Keratinocyte (primary cell): ENCODE data around the gene CDC42SE2. TPM values are rescaled to one million over a fixed set of nuclear protein-coding genes. Genes with fewer than 3 reads are reported as not detected.

ENCODE experiments used
- DNase-seq: peaks from one replicate; pipeline ENCODE4 v3.0.0-alpha.2; 2011; ENCODE audit warnings: low read depth, missing footprints, low spot score
- FAIRE-seq: peaks from 2 replicates; lab custom pipeline; 2011; peaks lifted over from hg19 to GRCh38; lab: Jason Lieb, UNC
- H2AFZ ChIP-seq: 2 replicates; pipeline ENCODE4 v1.6.0; 2012; ENCODE audit warnings: low read length, control low read depth, inconsistent platforms; ENCODE audit not compliant: control insufficient read depth
- H3K27ac ChIP-seq: 2 replicates; pipeline ENCODE4 v1.5.1; 2011; ENCODE audit warnings: low read length; ENCODE audit not compliant: control insufficient read depth, insufficient read depth
- H3K27me3 ChIP-seq: 3 replicates; pipeline ENCODE4 v1.6.0; 2011; ENCODE audit warnings: low read length; ENCODE audit not compliant: control insufficient read depth, insufficient read depth; ENCODE audit errors: extremely low read depth
- H3K36me3 ChIP-seq, 2 experiments: 2 replicates in 1 of 2; 3 replicates in 1 of 2; pipeline ENCODE4 v1.5.1; 2011; ENCODE audit warnings: low read length in 2 of 2, mild to moderate bottlenecking in 1 of 2; ENCODE audit not compliant: control insufficient read depth in 2 of 2, insufficient read depth in 2 of 2; ENCODE audit errors: extremely low read depth in 1 of 2
- H3K4me1 ChIP-seq: 3 replicates; pipeline ENCODE4 v1.5.1; 2011; ENCODE audit warnings: low read length; ENCODE audit not compliant: control insufficient read depth, insufficient read depth; ENCODE audit errors: extremely low read depth
- H3K4me2 ChIP-seq: 3 replicates; pipeline ENCODE4 v1.6.0; 2011; ENCODE audit warnings: low read depth, low read length; ENCODE audit not compliant: control insufficient read depth, insufficient read depth; ENCODE audit errors: extremely low read depth
- H3K4me3 ChIP-seq, 3 experiments: fragments of 200-600 bp in 1 of 3; sonication (generic) in 1 of 3; 2 replicates in 2 of 3; 3 replicates in 1 of 3; pipeline ENCODE4 v1.5.1; 2011 to 2016; ENCODE audit warnings: low read length in 3 of 3, mild to moderate bottlenecking in 3 of 3, control low read depth in 2 of 3, inconsistent platforms in 1 of 3, low read depth in 1 of 3, mixed read lengths in 1 of 3, mixed run types in 1 of 3, moderate library complexity in 1 of 3; ENCODE audit not compliant: control insufficient read depth in 2 of 3, insufficient read depth in 2 of 3; ENCODE audit errors: extremely low read depth in 1 of 3
- H3K79me2 ChIP-seq: 2 replicates; pipeline ENCODE4 v1.6.0; 2012; ENCODE audit warnings: low read length; ENCODE audit not compliant: control insufficient read depth, insufficient read depth
- H3K9ac ChIP-seq: 3 replicates; pipeline ENCODE4 v1.6.0; 2011; ENCODE audit warnings: low read length; ENCODE audit not compliant: control insufficient read depth, insufficient read depth; ENCODE audit errors: extremely low read depth
- H3K9me1 ChIP-seq: 3 replicates; pipeline ENCODE4 v1.6.0; 2011; ENCODE audit warnings: low read length; ENCODE audit not compliant: control insufficient read depth, insufficient read depth; ENCODE audit errors: extremely low read depth
- H3K9me3 ChIP-seq: 2 replicates; pipeline ENCODE4 v1.5.1; 2012; ENCODE audit warnings: low read depth, low read length; ENCODE audit not compliant: control insufficient read depth
- H4K20me1 ChIP-seq: 3 replicates; pipeline ENCODE4 v1.6.0; 2011; ENCODE audit warnings: low read length; ENCODE audit not compliant: control insufficient read depth, insufficient read depth; ENCODE audit errors: extremely low read depth
- CTCF ChIP-seq, 3 experiments: IDR thresholded peaks in 1 of 3; conservative IDR thresholded peaks in 1 of 3; optimal IDR thresholded peaks in 1 of 3; 2 replicates in 2 of 3; 3 replicates in 1 of 3; pipeline versions ENCODE3 to v1.5.1; 2011; ENCODE audit warnings: low read length in 3 of 3, mild to moderate bottlenecking in 3 of 3, moderate library complexity in 2 of 3, control low read depth in 1 of 3, inconsistent platforms in 1 of 3; ENCODE audit not compliant: insufficient read depth in 2 of 3; ENCODE audit errors: extremely low read depth in 1 of 3
- EZH2 ChIP-seq: IDR thresholded peaks from one replicate; pipeline ENCODE4 v1.6.1; 2012; ENCODE audit warnings: inconsistent platforms, mild to moderate bottlenecking, low read length, moderate library complexity
- dilution Hi-C: fragments of 300-500 bp; cut with MboI; formaldehyde crosslinking; loops from one replicate; pipeline ENCODE4 v1.7.0; 2020; ENCODE audit warnings: low sequenced_read_pairs; ENCODE audit not compliant: extremely low pct_ligation_motif_present
- polyA plus RNA-seq, 5 experiments: library from polyadenylated mRNA; depleted of rRNA in 3 of 5; stranded (reverse) in 3 of 5; stranded (forward) in 1 of 5; unstranded in 1 of 5; fragments of >200 nt; gene quantifications; 1 replicate in 1 of 5; 2 replicates in 3 of 5; 3 replicates in 1 of 5; pipeline versions ENCODE4 v1.2.1 to v1.2.3, GENCODE V29; 2011 to 2012; ENCODE audit warnings: missing spikeins in 2 of 5, low read depth in 1 of 5, low replicate concordance in 1 of 5

Gene CDC42SE2
- polyA plus RNA-seq, 1 donor (not counting 4 experiments of a cell fraction or from before 2014, with no cell fraction given) = 32.5 TPM

DNA sequence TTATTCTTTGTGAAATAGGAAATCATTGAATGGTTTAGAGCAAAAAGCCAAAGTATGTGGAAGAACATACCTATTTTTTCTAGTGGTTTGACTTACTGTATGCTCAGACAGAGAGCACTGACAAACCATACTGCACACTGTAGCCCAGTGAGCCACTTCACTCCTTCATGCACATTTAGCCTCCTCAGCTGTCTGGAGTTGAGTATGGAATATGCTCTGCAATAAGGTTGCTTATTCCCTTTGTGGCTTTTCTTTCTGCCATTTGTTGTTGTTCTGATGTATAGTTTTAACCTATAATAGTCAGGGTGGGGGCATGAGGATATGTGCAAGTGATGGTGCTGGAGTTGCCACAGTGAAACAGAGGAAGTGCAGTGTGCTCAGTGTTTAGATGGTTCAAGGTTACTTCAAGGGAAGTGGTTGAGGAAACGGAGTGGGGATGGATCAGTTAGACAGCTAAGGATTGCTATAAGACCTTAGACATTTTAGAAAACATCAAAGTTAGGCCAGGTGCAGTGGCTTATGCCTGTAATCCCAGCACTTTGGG lies 100.7 kb downstream of the CDC42SE2 start:
- no peaks in the 10 kb centered on the region for H4K20me1 ChIP-seq
- FAIRE-seq = no peak
- no peak overlapping the region for H3K4me3 ChIP-seq
- H3K27me3 ChIP-seq = no peaks in the 10 kb centered on the region
- peaks cover 0 to 4% of the 10 kb centered on the region in 2 experiments for H3K36me3 ChIP-seq
- no peak for DNase-seq
- no peak overlapping the region for H2AFZ ChIP-seq
- TF ChIP-seq EZH2 (no peak), CTCF (optimal IDR thresholded peaks at IDR 0.05 in 1 of 3, IDR thresholded peaks at IDR 0.05 in 1 of 3, conservative IDR thresholded peaks at IDR 0.05 in 1 of 3; ENCODE audit: extremely low read depth in 1 of 3, insufficient read depth in 2 of 3, low read length in 3 of 3) (no peak)
- H3K4me2 ChIP-seq = no peak overlapping the region
- H3K4me1 ChIP-seq = peaks cover 5% of the 10 kb centered on the region
- peaks cover 27% of the 10 kb centered on the region for H3K79me2 ChIP-seq
- H3K9me1 ChIP-seq = no peaks in the 10 kb centered on the region
- no peak overlapping the region for H3K27ac ChIP-seq
- no peaks in the 10 kb centered on the region for H3K9me3 ChIP-seq
- no peak overlapping the region for H3K9ac ChIP-seq
- dilution Hi-C loops = no loop called here

GRCh38 chr5:131366428-131366827 lies 102.6 kb downstream of the CDC42SE2 start:
- Histone ChIP-seq H3K4me1 (peaks cover 5% of the 10 kb centered on the region), H3K9me1 (no peaks in the 10 kb centered on the region), H3K4me2 (no peak overlapping the region), H4K20me1 (no peaks in the 10 kb centered on the region), H3K79me2 (peaks cover 33% of the 10 kb centered on the region), H3K9ac (no peak overlapping the region), H3K4me3 (no peak overlapping the region), H3K27me3 (no peaks in the 10 kb centered on the region), H3K36me3 (peaks cover 0 to 4% of the 10 kb centered on the region in 2 experiments), H2AFZ (no peak overlapping the region), H3K9me3 (no peaks in the 10 kb centered on the region), H3K27ac (no peak overlapping the region)
- TF ChIP-seq EZH2 (no peak), CTCF (optimal IDR thresholded peaks at IDR 0.05 in 1 of 3, IDR thresholded peaks at IDR 0.05 in 1 of 3, conservative IDR thresholded peaks at IDR 0.05 in 1 of 3; ENCODE audit: extremely low read depth in 1 of 3, insufficient read depth in 2 of 3, low read length in 3 of 3) (no peak)
- FAIRE-seq (no peak), DNase-seq (no peak)
- dilution Hi-C loops = no loop called here
